T-helper 2 cell treated with Interferon-gamma antibody and Interleukin-4, amounts not matched to agents 5 μg/mL and 100 μg/mL, for 36 hours (primary cell): ENCODE measurements around the gene MYBPC3.
"Not testable (repeated sequence)": the region's sequence is repeated elsewhere in the genome, so short reads cannot be mapped to it uniquely, and the experiment has no call there.

ENCODE experiments used
- DNase-seq: peaks from one replicate; pipeline ENCODE4 v3.0.0; 2021; ENCODE audit warnings: low spot score
- H3K27ac Mint-ChIP-seq: one replicate; pipeline ENCODE4 v1.8.0; 2021; ENCODE audit warnings: mild to moderate bottlenecking, mixed read lengths
- H3K27me3 Mint-ChIP-seq: one replicate; pipeline ENCODE4 v1.8.0; 2021; ENCODE audit warnings: low read depth, mixed read lengths
- H3K36me3 Mint-ChIP-seq: one replicate; pipeline ENCODE4 v1.8.0; 2021; ENCODE audit warnings: low read depth, mixed read lengths
- H3K4me1 Mint-ChIP-seq: one replicate; pipeline ENCODE4 v1.8.0; 2021; ENCODE audit warnings: low read depth, mixed read lengths
- H3K4me3 Mint-ChIP-seq: one replicate; pipeline ENCODE4 v1.8.0; 2022; ENCODE audit warnings: mild to moderate bottlenecking, moderate library complexity, mixed read lengths
- H3K9me3 Mint-ChIP-seq: one replicate; pipeline ENCODE4 v1.8.0; 2021; ENCODE audit warnings: mixed read lengths

MYBPC3 gene

DNA sequence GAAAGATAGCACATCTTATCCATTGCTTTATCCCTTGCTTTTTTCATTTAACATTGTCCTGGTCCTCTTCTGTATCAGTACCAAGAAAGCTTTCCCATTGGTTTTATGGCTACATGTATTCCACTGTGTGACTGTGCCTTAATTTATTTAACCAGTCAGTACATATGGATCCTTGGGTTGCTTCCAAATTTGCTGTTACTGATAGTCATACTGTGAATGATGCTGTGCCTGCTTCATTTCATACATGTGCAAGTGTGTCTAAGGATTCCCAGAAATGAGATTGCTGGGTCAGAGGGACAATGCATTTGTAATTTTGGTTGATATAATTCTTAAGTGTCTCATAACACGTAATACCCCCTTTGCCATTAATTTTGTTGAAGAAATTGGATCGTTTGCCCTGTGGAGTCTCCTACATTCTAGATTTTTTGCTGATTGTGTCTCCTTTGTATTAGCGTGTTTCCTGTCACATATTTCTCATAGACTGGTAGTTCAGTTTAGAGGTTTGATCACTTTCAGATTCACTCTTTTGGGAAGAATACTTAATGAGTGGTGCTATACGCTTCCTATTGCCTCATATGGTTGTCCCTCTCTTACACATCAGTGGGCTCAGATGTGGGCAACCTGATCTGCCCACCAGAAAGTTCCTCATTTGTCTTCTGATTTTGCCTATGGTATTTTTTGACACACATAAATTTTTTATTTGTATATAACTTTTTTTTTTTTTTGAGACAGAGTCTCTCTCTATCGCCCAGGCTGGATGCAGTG lies 35.3 kb downstream of the MYBPC3 start:
- peaks cover 7% of the 10 kb centered on the region for H3K4me1 Mint-ChIP-seq
- H3K27ac Mint-ChIP-seq = peak overlapping the region; percentile 9
- H3K4me3 Mint-ChIP-seq = no peak overlapping the region
- H3K36me3 Mint-ChIP-seq = peaks cover 38% of the 10 kb centered on the region
- DNase-seq = no peak
- no peaks in the 10 kb centered on the region for H3K27me3 Mint-ChIP-seq
- H3K9me3 Mint-ChIP-seq = no peaks in the 10 kb centered on the region

GRCh38 chr11:47316501-47316900 lies 36.0 kb downstream of the MYBPC3 start:
- not testable (repeated sequence) for DNase-seq, H3K27ac Mint-ChIP-seq, H3K27me3 Mint-ChIP-seq, H3K4me1 Mint-ChIP-seq, H3K4me3 Mint-ChIP-seq, H3K9me3 Mint-ChIP-seq
- H3K36me3 Mint-ChIP-seq = peaks cover 41% of the 10 kb centered on the region

GRCh38 chr11:47314992-47315391 lies 37.5 kb downstream of the MYBPC3 start:
- DNase-seq = no peak
- Mint-ChIP-seq H3K27me3 (no peaks in the 10 kb centered on the region), H3K9me3 (no peaks in the 10 kb centered on the region), H3K4me1 (peaks cover 7% of the 10 kb centered on the region), H3K36me3 (peaks cover 44% of the 10 kb centered on the region), H3K4me3 (no peak overlapping the region), H3K27ac (no peak overlapping the region)

GRCh38 chr11:47308050-47308823 lies 44.3 kb downstream of the MYBPC3 start:
- Mint-ChIP-seq H3K27me3 (no peaks in the 10 kb centered on the region), H3K9me3 (no peaks in the 10 kb centered on the region), H3K4me1 (no peaks in the 10 kb centered on the region), H3K27ac (no peak overlapping the region), H3K36me3 (peaks cover 67% of the 10 kb centered on the region), H3K4me3 (no peak overlapping the region)
- no peak for DNase-seq

- no peak overlapping the region for H3K4me3 Mint-ChIP-seq
- peaks cover 5% of the 10 kb centered on the region for H3K4me1 Mint-ChIP-seq
- H3K36me3 Mint-ChIP-seq = peaks cover 74% of the 10 kb centered on the region
- no peak overlapping the region for H3K27ac Mint-ChIP-seq
- no peaks in the 10 kb centered on the region for H3K27me3 Mint-ChIP-seq
- no peak for DNase-seq
- peaks cover 13% of the 10 kb centered on the region for H3K9me3 Mint-ChIP-seq
Observed at GRCh38 chr11:47306484-47306844, 46.0 kb downstream of the MYBPC3 start.

DNA sequence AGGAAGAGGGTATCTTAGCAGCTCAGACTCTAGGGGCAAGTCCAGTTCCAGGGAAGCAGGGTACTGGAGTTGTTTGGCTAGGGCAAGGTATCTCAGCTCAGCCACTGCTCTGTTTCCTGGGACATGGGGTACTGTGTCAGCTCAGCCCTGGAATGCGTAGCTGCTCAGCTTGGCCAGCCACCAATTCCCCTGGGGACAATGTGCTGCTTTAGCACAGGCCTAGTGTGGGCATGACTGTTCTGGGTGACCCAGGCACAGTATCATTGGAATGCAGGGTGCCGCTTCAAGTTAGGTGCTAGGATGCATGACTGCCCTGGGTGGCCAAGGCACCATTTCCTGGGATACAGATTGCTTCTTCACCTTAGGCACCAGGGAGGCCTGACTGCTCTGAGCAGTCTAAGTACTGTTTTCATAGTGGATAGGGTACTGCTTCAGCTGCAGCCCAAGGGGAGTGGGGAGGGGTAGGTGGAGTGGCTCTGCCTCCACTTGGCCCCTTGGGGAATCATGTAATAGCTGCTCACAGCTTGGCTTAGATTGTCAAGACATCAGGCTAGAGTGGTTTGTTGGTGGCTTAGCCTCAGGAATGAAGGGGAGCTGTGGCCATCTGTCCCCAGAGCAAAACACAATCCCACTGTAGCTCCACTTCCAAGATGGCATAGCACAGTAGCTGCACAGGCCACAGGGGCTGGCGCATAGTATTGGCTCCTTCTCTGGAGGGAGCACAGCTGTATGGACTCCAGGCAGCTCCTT lies 46.6 kb downstream of the MYBPC3 start:
- peaks cover 7% of the 10 kb centered on the region for H3K4me1 Mint-ChIP-seq
- DNase-seq = no peak
- H3K9me3 Mint-ChIP-seq = peaks cover 17% of the 10 kb centered on the region
- H3K4me3 Mint-ChIP-seq = no peak overlapping the region
- no peaks in the 10 kb centered on the region for H3K27me3 Mint-ChIP-seq
- H3K36me3 Mint-ChIP-seq = peaks cover 72% of the 10 kb centered on the region
- no peak overlapping the region for H3K27ac Mint-ChIP-seq

DNA sequence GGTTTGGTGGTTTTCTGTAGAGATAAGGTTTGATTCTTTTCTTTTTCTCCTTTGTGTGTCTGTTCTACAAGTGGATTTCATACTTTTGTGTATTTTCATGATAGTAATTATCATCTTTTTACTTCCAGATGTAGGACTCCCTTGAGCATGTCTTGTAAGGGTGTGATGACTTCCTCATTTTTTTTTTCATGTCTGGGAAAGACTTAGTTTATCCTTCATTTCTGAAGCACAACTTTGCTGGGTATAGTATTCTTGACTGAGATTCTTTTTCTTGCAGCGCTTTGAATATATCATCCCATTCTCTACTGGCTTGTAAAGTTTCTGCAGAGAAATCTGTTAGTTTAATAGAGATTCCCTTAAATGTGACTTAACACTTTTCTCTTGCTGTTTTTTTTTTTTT lies 49.6 kb downstream of the MYBPC3 start:
- no peak overlapping the region for H3K4me3 Mint-ChIP-seq
- H3K27ac Mint-ChIP-seq = no peak overlapping the region
- peaks cover 80% of the 10 kb centered on the region for H3K36me3 Mint-ChIP-seq
- DNase-seq = no peak
- peaks cover 32% of the 10 kb centered on the region for H3K9me3 Mint-ChIP-seq
- no peaks in the 10 kb centered on the region for H3K27me3 Mint-ChIP-seq
- H3K4me1 Mint-ChIP-seq = peaks cover 7% of the 10 kb centered on the region

GRCh38 chr11:47299078-47299477 lies 53.4 kb downstream of the MYBPC3 start:
- Mint-ChIP-seq H3K36me3 (peaks cover 86% of the 10 kb centered on the region), H3K27ac (no peak overlapping the region), H3K4me1 (peaks cover 7% of the 10 kb centered on the region), H3K4me3 (no peak overlapping the region), H3K27me3 (no peaks in the 10 kb centered on the region), H3K9me3 (peaks cover 32% of the 10 kb centered on the region)
- DNase-seq = no peak

- Mint-ChIP-seq H3K9me3 (peaks cover 15% of the 10 kb centered on the region), H3K27ac (no peak overlapping the region), H3K4me3 (no peak overlapping the region), H3K4me1 (no peaks in the 10 kb centered on the region), H3K36me3 (peaks cover 82% of the 10 kb centered on the region), H3K27me3 (no peaks in the 10 kb centered on the region)
- no peak for DNase-seq
Observed at GRCh38 chr11:47296045-47296444, 56.5 kb downstream of the MYBPC3 start.

- no peak overlapping the region for H3K4me3 Mint-ChIP-seq
- peaks cover 82% of the 10 kb centered on the region for H3K36me3 Mint-ChIP-seq
- no peaks in the 10 kb centered on the region for H3K27me3 Mint-ChIP-seq
- peaks cover 11% of the 10 kb centered on the region for H3K9me3 Mint-ChIP-seq
- no peaks in the 10 kb centered on the region for H3K4me1 Mint-ChIP-seq
- DNase-seq = no peak
- no peak overlapping the region for H3K27ac Mint-ChIP-seq
Observed at GRCh38 chr11:47295385-47295784, 57.1 kb downstream of the MYBPC3 start.

DNA sequence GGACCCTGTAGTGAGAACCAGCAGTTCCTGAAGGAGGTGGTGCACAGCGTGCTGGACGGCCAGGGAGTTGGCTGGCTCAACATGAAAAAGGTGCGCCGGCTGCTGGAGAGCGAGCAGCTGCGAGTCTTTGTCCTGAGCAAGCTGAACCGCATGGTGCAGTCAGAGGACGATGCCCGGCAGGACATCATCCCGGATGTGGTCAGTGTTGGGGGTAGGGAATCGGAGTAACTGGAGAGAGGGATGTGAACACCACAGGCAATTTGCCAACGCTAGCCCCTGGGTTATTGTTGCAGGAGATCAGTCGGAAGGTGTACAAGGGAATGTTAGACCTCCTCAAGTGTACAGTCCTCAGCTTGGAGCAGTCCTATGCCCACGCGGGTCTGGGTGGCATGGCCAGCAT lies 62.6 kb downstream of the MYBPC3 start:
- no peaks in the 10 kb centered on the region for H3K9me3 Mint-ChIP-seq
- no peaks in the 10 kb centered on the region for H3K27me3 Mint-ChIP-seq
- no peak for DNase-seq
- H3K4me1 Mint-ChIP-seq = no peaks in the 10 kb centered on the region
- no peak overlapping the region for H3K27ac Mint-ChIP-seq
- H3K4me3 Mint-ChIP-seq = no peak overlapping the region
- peaks cover 74% of the 10 kb centered on the region for H3K36me3 Mint-ChIP-seq

GRCh38 chr11:47288066-47288465 lies 64.4 kb downstream of the MYBPC3 start:
- no peaks in the 10 kb centered on the region for H3K9me3 Mint-ChIP-seq
- H3K4me1 Mint-ChIP-seq = no peaks in the 10 kb centered on the region
- no peak for DNase-seq
- no peak overlapping the region for H3K27ac Mint-ChIP-seq
- H3K27me3 Mint-ChIP-seq = no peaks in the 10 kb centered on the region
- H3K4me3 Mint-ChIP-seq = no peak overlapping the region
- H3K36me3 Mint-ChIP-seq = peaks cover 75% of the 10 kb centered on the region

DNA sequence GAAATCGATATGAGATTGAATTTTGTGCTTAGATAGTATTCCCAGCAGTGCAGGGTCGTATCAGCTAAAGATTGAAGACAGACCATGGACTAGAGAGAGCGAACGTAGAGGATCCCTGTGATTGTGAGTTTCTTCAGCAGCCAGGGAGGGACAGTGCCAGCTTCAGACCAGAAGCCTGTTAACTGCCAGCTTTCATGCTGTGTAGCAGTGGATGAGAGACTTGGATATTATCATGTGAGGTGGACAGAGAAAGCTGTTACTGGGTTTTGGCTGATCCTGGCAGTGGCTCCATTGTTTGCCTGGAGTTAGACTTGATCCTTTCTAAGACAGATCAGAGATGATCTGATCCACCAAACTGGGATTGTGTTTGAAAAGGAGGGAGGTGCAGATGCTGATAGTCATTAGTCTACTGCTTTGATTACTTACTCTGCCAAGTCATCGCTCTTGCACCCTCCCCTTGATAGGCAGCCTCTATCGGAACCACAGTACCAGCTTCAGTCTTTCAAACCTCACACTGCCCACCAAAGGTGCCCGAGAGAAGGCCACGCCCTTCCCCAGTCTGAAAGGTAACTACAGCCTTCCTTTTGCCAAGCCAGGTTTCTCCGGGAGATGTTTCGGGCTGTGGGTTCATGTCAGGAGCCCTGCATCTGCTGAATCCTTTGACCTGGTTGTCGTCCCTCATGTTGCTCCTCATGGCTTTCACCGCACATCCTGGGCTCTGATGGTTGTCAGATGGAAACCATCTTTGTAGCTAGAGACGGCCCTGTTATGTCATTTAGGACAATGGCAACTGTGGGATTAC lies 66.3 kb downstream of the MYBPC3 start:
- Mint-ChIP-seq H3K27me3 (no peaks in the 10 kb centered on the region), H3K4me1 (no peaks in the 10 kb centered on the region), H3K27ac (no peak overlapping the region), H3K4me3 (no peak overlapping the region), H3K36me3 (peaks cover 65% of the 10 kb centered on the region), H3K9me3 (no peaks in the 10 kb centered on the region)
- DNase-seq = no peak
